Tongue (tissue), 2 donors: ENCODE results near the gene RNF208. TPM values are rescaled to one million over a fixed set of nuclear protein-coding genes. Genes with fewer than 3 reads are reported as not detected.
"Not testable (repeated sequence)": the region's sequence is repeated elsewhere in the genome, so short reads cannot be mapped to it uniquely, and the experiment has no call there.

Experiments used
- DNase-seq: peaks from one replicate; pipeline ENCODE4 v3.0.0-alpha.2; 2015
- total RNA-seq: library from RNA; depleted of rRNA; stranded (reverse); fragments of >200 nt; gene quantifications from one replicate; pipeline ENCODE4 v1.2.3, GENCODE V29; 2014

Gene RNF208
- total RNA-seq, 1 donor from 2014 or later: not detected

DNA sequence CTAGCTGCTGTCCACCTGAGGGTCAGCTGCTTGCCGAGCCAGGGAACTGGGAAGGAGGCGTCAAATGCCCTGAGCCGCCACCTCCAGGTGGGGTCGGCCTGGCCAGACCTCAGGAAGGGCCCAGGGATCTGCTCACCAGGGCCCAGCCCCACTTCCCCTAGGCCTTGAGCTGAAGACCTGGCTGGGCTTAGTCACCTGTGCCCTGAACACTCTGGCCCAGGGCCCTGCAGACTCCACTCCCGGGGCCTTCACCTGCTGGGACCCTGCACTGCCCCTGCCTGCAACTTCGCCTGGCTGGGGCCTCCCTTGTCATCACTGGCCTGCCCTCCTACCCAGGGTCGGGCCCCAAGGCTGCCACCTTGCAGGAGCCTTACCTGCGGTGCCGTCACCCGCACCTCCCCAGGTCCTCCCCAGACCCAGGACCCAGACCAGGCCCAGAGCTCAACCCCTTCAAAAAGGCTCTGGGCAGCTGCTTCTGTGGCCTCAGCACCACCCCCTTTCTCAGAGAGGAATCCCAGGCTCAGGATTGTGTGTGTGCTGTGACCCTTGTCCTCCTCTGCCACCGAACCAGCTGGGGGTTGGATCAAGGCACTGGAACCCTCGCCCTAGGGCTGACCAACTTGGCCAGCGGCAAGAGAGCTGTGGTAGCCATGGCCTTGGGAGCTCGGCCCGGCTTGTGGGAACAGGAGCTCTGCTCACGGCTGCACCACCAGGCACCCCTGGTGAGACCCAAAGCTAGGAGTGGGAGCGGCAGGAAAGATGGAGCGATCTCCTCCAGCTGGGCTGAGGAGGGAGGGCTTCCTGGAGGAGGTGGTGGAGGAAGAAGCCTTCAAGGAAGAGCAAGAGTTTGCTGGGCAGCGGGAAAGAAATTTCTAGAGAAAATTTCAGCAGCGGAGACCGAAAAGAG, 31.9 kb upstream of the RNF208 start:
- no peak for DNase-seq

DNA sequence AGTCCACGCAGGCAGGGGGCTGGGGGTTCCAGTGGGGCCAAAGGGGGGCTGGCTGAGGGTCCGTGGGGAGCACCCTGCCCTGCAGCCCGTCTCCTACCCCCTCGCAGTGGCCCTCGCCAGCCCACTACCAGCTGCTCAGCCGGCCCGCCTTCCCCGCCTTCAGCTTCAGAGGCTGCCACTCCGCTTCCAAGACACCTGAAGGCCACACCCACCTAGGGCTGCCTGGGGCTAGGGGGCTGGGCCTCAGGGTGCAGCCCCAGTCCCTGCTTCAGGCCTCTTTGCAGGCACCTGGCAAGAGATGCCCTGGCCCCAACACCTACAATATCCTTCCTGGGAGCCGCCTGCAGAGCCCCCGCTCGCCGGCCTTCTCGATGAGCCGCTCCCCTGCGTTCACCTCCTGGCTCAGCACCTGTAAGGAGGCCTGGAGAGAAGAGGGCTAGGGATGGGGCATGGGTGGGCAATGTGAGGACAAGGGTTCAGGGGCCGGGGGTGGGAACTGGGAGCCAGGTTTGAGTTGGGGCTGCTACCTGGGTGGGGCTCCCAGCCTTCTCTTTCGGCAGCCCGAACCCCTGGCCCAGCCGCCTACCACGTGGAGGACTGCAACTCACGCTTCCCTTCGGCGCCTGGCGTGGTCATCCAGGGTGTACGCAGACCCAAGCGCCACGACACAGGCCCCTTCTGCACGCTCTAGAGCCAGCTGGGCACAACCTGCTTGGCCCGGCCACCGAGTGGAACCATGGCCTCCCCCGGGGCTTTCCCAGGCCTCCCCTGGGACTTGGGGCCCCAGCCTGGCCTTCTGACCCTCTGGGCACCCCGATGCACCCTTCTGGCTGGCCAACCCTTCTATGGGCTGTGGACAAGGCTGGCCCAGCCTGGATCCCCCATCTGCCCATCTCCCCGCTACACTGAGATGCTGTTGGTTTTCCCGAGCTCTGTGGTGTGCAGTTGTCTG, 30.8 kb upstream of the RNF208 start:
- no peak for DNase-seq

DNA sequence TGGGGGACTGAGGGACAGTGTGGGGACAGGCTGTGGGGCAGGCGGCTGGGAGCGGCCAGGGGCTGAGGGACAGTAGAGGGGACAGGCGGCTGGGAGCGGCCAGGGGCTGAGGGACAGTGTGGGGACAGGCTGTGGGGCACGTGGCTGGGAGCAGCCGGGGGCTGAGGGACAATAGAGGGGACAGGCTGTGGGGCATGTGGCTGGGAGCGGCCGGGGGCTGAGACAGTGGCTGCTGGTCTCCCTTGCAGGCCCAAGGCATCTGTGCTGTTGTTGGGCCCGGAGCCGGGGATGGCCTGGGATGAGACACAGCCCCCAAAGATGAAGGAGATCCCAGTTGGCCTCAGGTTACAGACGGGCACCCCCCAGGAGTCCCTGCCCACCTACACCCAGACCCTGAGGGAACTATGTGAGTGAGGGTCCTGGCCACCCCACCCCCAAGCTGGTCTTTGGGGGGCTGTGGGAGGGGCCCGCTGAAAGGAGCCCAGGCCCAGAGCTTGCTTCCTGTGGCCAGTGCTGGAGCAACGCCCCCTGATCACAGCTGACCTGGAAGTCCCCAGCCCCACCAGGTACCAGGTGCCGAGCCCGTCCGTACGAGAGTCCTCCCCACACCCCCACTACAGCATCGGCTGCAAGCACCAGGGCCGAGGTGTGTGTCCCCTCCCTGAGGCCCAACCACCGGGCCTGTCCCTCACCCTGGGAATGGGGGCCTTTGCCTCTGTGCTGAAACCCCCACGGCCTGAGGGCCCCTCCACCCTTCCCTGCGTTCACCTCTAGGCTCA, 29.6 kb upstream of the RNF208 start:
- DNase-seq: no peak

DNA sequence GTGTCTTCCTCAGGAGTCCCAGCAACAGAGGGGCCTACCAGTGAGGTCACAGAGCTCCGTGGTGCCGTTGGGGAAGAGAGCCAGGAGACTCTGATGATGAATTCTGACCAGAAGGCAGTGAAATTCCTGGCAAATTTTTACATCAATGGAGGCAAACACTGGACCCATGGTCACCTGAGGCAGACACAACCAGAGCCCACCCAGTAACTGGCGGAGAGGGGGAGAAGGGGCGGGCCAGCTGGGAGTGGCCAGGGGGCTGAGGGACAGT, 29.1 kb upstream of the RNF208 start, which contains the start of gene STPG3:
STPG3 (plus strand) TSS at position 93 of the 268 bp plus-strand sequence; CDS start at position 94, 1 bp downstream.
- DNase-seq: no peak

DNA sequence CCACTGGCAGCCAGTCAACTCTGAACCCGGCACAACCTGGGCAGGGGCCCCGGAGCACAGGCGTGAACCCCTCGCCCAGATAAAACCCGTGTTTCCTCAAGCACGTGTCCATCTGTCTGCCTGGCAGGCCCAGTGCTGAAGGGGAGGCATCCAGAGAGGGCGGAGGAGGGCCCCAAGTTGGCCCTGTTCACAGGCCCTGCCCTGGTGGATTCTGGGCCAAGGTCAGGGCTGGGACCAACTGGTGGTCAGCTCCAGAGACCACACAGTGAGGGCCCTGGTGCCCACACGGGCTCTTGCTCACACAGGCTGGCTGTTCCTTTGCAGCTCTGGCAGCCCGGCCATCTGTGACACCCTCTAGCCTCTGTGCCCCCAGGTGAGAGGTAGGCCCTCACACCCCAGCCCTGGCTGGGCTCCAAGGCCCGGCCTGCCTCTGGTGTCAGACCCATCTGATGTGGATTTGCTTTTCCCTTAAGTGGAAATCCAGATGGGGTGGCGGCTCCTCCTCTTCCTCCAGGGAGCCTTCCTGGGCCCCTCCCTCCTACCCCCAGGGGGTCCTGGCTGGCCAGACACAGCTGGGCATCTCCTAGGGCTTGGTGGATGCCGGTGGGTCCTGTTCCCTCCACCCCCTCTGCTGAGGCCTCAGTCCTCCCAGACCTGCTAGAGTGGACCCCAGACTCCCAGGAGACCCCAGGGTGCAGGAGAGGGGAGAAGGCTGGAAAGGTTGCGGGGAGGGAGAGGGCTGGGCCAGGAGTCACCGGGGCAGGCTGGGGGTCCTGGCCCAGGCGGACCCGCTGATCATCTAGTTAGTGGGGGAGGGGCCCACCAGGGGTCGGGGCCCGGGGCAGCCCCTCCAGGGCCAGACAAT, 28.5 kb upstream of the RNF208 start:
- no peak for DNase-seq

DNA sequence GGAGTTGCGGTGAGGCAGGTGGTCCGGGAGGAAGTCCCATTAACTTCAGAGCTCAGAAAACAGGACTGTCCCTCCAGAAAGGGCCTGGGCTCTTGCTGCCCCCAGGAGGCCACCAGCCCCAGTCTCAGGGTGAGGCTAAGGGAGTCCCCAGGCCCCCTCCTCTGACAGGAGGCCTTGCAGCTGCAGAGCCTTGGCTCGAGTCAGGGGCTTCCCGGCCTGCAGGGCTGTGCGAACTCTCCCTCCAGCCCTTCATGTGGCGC, 25.8 kb upstream of the RNF208 start:
- DNase-seq: no peak

DNA sequence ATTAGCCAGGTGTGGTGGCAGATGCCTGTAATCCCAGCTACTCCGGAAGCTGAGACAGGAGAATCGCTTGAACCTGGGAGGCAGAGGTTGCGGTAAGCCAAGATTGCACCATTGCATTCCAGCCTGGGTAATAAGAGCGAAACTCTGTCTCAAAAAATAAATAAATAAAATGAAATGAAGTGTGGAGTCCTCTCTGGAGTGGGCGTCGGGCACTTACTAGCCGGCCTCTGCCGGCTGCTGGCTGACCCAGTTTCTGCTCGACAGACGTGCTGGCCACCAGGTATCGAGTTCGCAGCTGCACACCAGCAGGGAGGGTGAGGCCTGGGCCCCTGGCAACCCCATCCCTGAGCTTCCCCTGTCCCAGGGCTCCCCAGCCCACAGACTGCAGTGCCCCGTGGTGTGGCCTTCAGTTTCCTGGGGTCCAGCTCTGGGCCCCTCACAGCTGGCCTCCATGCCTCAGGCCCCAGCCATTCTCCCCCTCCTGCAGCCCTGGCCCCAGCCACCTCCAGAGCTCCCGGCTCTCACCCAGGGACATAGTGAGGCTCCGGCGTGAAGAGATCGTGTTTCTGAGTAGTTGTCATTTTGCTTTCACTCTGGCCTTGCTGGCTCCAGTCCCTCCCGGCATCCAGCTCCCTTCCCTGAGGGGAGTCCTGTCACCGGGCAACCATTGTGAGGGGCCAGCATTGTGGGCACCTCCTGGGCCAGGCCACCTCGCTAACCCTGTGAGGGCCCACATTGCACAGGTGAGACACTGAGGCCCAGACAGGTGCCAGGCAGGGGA, 25.3 kb upstream of the RNF208 start:
- no peak for DNase-seq

DNA sequence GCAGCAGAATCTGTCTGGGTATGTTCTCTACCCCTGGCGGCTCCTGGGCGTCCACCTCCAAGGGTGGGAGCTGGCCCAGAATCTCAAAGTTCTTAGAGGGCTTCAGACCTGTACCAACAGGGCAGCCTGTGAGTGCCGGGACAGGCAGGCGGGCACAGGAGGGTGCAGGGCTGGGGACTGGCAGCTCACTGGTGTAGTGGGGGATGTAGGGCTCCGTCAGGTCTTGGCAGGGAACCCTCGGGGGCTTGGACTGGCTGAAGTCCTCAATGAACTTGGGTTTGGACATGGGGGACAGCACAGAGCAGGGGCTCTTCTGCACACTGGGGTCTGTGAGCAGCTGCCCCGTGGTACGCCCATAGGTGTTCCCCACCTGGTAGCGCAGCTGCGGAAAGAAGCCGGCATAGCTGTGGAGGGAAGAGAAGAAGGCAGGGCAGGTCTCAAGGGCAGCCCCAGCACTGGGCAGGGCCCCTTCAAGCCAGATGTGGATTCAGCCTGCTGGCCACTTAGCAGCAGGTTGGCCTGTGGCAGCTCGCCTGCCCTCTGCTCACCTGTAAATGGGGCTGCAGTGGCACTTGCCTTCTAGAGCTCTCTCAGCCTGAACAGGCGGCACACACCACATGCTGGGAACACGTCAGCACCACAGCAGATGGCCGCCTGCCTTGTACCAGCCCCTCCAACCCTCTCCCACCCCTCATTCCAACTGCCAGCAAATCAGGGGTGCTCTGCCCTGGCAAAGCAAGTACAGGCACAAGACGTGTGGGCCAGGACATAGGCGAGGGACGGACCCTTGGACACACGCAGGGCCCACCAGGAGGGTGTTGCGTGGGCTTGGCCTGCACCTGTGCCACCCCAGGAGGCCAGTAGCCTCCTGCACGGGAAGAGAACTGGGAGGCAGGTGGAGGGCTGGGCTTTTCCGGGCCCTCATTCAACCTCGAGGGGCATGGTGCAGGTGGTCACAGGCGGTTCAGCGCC, 23.7 kb upstream of the RNF208 start:
- no peak for DNase-seq

DNA sequence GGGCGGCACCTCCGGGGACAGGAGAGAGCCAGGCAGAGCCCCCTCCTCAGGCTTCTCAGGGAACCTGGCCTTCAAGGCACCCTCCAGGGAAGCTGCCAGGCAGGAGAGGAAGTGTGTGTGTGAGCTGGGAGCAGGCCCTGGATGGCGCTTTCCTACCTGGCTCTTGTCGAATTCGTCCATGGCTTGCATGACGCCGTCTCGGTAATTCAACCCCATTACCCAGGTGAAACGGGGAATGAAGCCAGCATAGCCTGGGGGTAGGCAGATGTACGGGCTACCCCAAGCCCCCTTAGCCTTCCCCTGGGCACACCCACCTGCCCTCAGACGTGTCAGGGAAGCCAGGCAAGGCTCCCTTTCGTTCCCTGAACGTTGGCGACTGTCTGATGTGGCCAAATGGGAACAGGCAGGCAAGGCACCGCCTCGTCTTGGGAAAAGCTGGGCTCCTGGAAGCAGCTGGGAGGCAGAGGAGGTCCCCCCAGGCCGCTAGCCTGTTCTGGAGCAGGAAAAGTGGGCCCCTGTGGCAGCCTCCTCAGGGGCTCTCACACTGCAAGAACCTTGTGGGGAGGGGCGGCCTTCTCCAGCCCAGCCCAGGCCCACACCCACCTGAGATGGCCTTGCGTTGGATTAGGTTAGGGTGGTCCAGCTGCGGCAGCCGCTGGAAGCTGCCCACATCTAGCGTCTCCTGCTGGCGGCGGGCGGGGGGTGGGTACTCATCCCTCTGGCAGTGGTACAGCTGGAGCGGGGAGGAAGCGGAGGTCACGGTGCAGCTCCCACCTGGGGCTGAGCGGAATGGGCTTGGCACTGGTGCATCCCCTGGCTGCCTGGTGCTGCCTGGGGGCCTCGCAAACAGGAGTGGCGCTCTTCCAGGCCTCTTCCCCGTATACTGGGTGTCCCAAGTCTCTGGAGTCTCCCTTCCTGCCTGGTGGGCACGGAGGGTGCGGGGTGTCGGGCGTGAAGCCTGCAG, 22.7 kb upstream of the RNF208 start:
- no peak for DNase-seq

DNA sequence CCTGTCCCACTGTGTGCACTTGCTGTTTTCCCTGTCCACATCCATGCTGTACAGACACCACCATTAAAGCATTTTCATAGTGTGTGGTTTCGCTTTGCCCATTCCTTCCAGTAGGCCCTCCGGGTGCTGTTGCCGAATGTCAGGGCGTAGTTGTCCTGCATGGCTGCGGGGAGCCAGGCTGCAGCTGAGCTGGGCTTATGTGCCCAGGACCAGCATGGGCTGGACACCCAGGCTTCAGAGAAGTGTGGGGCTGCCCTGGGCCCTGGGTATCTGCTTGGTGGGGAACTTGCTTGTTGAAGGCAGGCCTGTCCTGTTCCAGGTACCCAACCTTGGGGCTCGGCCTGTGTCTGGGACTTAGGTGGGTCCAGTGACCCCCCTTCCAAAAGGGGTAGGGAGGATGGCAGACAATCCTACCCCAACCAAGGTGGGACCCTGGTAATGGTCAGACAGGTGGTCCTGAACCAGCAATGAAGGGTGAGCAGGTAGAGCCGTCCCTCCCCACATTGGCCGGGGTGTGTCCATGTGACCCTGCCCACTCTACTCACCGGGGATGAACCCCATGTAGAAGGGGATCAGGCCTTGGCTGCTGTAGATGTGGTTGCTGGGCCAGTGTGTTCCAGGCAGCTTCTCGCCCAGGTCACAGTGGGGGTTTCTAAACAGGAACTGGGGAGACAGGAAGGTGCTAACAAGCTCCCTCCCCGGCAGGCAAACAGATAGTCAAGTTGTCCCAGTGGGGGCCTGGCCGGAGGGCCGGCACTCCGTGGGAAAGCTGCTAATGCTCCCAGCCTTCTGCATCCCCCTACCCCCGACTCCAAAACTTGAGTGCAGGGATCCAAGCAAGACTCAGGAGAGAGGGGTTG, 21.8 kb upstream of the RNF208 start:
- DNase-seq: no peak

DNA sequence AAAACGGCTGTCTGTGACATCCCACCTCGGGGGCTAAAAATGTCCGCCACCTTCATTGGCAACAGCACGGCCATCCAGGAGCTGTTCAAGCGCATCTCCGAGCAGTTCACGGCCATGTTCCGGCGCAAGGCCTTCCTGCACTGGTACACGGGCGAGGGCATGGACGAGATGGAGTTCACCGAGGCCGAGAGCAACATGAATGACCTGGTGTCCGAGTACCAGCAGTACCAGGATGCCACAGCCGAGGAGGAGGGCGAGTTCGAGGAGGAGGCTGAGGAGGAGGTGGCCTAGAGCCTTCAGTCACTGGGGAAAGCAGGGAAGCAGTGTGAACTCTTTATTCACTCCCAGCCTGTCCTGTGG, 21.2 kb upstream of the RNF208 start:
- DNase-seq: not testable (repeated sequence)

DNA sequence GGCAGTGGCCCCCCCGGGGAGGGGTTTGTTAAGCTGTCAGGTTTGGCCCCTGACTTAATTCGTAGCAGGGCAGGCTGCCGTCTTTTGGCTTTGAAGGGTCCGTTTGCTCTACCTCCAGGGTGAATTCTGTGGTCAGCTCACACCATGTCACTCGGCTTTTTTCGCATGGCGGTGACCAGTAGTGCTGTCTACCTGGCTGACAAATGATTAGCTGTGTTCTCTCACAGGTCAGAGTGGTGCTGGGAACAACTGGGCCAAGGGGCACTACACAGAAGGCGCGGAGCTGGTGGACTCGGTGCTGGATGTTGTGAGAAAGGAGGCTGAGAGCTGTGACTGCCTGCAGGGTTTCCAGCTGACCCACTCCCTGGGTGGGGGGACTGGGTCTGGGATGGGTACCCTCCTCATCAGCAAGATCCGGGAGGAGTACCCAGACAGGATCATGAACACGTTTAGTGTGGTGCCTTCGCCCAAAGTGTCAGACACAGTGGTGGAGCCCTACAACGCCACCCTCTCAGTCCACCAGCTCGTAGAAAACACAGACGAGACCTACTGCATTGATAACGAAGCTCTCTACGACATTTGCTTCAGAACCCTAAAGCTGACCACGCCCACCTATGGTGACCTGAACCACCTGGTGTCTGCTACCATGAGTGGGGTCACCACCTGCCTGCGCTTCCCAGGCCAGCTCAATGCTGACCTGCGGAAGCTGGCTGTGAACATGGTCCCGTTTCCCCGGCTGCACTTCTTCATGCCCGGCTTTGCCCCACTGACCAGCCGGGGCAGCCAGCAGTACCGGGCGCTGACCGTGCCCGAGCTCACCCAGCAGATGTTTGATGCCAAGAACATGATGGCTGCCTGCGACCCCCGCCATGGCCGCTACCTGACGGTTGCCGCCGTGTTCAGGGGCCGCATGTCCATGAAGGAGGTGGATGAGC, 20.5 kb upstream of the RNF208 start:
- no peak for DNase-seq

DNA sequence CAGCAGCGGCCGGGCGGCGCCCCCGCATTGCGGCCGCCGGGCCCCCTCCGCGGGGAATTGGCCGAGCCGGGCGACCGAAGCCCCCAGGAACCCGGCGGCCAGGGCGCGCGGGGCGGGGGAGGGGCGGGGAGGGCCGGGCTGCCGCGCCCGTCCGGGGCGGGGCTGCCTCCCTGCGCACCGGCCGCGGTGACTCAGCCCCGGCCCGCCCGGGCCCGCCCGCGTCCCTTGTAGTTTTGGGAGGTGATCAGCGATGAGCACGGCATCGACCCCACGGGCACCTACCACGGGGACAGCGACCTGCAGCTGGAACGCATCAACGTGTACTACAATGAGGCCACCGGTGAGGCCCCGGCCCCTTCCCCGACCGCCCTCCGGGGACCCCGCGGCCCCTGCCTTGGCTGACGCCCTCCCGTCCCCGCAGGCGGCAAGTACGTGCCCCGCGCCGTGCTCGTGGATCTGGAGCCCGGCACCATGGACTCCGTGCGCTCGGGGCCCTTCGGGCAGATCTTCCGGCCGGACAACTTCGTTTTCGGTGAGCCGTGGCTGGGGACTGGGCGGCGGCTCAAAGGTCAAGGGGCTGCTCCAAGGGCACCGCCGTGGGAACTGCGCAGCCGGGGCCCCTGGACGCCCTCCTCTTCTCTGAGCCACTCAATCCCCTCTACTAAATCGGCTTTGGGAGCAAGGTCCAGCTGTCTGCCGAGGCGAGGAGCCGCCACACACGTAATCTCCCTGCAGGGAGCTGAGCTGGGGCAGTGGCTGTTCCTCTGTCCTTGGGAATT, 19.6 kb upstream of the RNF208 start:
- peak; percentile 54 for DNase-seq

DNA sequence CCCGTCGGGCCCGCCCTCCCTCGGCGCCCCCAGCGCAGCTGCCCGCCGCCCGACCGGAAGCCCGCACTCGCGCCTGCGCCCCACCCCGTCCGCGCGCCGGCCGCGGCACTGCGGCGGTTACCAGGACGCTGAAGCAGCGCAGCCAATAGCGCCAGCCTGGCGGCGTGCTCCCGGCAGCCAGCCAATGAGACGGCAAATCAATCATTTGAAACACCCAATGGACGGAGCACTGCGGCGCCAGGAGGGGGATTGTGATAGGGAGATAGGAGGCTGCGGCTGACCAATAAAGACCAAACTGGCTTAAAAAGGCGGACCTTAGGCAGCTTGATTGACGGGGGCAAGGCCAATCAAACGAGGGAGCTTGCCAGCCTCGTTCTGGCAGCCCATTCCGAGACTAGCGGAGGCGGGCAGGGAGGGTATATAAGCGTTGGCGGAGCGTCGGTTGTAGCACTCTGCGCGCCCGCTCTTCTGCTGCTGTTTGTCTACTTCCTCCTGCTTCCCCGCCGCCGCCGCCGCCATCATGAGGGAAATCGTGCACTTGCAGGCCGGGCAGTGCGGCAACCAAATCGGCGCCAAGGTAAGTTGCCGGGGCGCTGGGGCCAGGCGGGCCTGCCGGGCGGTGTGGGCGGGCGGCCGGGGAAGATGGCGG, 18.9 kb upstream of the RNF208 start, which contains the start of gene TUBB4B:
TUBB4B (plus strand) TSS at position 447 of the 649 bp plus-strand sequence; CDS start at position 521, 74 bp downstream.
- DNase-seq: peak; percentile 100
